Fibroblast of pulmonary artery (primary cell): Measurements from ENCODE around the gene LBP.

Experiments
- DNase-seq: peaks from one replicate; pipeline ENCODE4 v3.0.0-alpha.2; 2010; ENCODE audit warnings: low read depth
- H3K4me3 ChIP-seq: replicated peaks from 2 replicates; pipeline ENCODE4 v1.5.1; 2011; ENCODE audit warnings: low read depth, mild to moderate bottlenecking, control low read depth, low read length, moderate library complexity
- TF ChIP-seq, protein P1 (sequence below): IDR thresholded peaks from 2 replicates; pipeline ENCODE4 v1.5.1; 2011; ENCODE audit warnings: mild to moderate bottlenecking, control low read depth, low read length, inconsistent platforms; ENCODE audit errors: missing control alignments

Gene LBP

DNA sequence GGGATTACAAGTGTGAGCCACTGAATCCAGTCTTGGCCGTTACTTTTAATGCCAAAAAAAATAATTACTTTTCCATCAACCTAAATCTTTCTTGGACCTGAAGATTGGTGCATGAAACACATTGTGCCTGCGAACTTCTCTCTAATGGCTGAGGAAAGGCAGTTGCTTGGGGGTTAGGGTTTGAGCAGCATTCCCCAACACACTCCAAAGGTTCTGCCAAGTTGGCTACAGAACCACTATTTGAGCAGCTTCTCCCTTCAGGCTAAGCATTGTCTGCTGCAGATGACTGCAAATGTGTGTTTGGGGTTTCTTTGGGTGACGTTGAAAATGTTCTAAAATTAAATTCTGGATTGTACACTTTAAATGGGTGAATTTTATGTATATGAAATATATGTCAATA is 6.3 kb upstream of the LBP start:
- TF ChIP-seq, protein P1, sequence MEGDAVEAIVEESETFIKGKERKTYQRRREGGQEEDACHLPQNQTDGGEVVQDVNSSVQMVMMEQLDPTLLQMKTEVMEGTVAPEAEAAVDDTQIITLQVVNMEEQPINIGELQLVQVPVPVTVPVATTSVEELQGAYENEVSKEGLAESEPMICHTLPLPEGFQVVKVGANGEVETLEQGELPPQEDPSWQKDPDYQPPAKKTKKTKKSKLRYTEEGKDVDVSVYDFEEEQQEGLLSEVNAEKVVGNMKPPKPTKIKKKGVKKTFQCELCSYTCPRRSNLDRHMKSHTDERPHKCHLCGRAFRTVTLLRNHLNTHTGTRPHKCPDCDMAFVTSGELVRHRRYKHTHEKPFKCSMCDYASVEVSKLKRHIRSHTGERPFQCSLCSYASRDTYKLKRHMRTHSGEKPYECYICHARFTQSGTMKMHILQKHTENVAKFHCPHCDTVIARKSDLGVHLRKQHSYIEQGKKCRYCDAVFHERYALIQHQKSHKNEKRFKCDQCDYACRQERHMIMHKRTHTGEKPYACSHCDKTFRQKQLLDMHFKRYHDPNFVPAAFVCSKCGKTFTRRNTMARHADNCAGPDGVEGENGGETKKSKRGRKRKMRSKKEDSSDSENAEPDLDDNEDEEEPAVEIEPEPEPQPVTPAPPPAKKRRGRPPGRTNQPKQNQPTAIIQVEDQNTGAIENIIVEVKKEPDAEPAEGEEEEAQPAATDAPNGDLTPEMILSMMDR = no peak
- DNase-seq = no peak

DNA sequence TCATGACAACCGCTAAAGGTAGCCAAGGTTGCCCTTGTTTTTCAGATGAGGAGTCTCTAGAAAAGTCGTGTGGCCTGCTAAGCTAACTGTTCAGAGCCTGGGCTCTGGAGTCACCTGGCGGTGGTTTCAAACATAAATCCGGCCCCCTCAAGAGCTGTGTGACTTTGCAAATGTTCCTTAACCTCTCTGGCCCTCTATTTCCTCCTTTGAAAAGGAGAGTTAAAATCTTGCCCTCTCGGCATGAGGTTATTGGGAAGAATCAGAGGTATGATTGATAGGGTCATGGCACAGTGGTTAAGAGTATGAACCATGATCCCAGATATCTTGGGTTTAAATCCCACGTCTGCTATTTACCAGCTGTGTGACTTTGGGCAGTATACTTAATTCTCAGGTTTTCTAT is 5.6 kb upstream of the LBP start:
- no peak for DNase-seq
- no peak overlapping the region for H3K4me3 ChIP-seq
- TF ChIP-seq, protein P1 = no peak

More for the DNA sequence above, 6.3 kb upstream of the LBP start:
- H3K4me3 ChIP-seq = no peak overlapping the region

DNA sequence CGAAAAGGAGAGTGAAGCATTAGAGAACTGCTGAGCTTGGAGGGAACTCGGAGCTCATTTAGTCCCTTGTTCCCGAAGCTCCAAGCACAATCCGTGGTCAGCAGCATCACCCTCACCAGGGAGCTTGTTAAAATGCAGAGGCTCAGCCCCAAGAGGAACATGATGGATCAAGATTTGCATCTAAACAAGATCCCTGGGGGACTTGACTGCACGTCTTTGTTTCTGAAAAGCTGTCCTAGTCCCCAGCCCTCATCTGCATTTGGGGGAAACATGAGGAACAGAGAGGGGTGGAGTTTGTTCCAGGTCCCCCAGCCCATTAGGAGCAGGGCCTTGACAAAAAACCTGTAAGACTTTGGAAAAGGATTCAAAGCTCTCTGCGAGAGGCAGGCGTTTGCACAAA is 4.1 kb upstream of the LBP start:
- TF ChIP-seq, protein P1 = no peak
- no peak for DNase-seq
- no peak overlapping the region for H3K4me3 ChIP-seq

DNA sequence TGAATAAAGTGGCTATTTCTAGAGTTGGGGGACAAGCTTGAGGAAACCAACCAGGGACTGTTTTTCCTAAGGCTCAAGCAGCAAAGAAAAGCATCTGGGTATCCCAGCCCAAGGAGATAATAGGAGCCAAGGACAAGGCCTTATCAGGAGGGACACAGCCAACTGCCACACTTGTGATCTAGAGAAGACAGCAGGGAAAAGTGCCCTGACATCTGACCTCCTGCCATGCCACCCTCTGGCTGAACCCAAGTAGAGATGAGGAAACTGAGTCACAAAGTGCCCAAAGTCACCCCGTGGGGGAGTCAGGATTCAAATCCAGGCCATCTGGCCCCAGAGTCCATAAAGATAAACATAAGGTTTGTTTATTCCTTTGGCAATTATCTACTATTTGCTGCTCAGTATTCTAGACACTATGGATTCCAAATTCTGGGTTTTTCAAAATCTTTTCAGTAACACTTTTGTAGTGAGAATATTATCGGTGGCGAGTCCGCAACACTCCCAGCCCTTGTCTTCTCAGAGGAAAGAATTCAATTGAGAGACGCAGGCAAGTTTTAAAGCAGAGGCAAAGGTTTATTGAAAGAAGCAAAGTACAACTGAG is 3.5 kb upstream of the LBP start:
- no peak overlapping the region for H3K4me3 ChIP-seq
- TF ChIP-seq, protein P1 = no peak
- DNase-seq = no peak

DNA sequence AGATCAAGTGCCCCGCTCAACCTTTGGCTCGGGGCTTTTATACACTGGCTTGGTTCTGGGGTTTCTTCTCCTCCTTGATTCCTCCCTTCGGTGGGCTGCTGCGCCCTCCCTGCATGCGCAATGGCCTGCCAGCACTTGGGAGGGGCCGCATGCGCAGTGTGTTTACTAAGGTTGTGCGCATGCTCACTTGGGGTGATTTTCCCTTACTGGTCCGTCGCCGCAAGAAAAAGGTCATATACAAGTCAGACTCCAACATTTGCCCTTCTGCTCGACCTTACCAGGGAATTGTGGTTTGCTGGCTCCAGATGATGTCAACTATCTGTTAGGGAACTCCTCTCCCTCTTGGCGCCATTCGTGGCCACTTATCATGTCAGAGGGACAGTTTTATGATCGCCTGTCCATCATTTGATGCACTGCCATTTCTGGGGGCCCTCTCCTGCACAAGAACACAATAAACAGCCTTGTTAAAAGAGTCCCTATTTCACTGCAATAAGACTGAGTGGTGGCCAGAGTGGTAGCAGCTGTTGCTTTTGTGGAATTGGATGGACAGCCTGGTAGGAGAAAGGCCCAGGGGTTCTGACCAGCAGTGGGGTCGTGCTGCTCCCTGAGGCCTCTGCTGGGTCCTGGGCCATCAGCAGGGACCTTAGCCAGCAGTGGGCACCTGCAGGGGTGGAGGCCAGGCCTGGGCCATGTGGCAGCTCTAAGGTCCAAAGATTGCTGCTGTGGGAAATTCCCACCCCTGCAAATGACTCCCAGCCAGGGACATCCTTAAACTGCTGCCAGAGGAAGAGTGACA is 2.8 kb upstream of the LBP start:
- peak; percentile 57 for DNase-seq
- TF ChIP-seq, protein P1 = no peak
- H3K4me3 ChIP-seq = no peak overlapping the region

DNA sequence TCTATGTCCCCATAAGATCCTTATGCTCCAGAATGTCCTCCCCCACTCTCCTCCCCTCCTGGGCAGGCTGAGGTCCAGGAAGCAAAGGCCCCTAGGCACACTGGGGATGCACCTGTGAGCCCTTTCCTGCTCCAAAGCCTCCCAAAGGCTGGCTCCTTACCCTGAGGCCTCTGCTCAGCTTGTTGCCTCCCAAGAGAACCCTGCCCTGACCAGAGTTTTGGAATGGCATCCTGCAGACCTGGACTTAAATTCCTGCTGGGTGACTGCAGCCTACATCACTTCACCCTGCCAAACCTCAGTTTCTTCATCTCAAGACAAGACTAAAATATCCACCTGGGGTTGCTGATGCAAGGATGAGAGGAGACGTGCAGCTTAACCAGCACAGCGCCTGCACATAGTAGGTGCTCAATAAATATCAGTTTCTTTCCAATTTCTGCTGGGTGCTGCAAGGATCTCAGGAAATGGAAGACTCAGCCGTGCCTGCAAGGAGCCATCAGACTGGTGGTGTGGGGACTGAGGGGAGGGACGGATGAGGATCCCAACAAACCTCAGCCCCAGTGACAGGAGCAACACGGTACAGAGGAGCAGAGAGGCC is 2.1 kb upstream of the LBP start:
- no peak overlapping the region for H3K4me3 ChIP-seq
- TF ChIP-seq, protein P1 = no peak
- no peak for DNase-seq

DNA sequence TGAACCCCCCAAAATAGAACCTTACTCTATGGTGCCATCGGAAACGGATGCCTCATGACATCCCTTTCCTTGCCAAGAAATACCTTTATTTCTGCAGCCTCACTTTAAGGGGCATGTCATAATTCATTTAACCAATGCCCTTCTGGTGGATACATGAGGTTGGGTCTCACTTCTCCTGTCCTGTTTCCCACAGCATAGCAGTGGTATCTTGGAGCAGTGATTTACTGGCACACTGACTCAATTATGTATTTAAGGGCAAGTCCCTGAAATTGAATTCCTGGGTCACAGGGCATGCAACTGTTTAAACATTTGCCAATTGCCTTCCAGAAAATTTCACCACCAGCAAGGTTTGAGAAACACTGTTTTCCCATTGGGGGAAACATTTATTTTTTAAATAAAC is 639 bp upstream of the LBP start:
- no peak for DNase-seq
- no peak overlapping the region for H3K4me3 ChIP-seq
- TF ChIP-seq, protein P1 = no peak
